Transverse colon (tissue), 4 donors: ENCODE measurements around the gene C1QB. TPM values are rescaled to one million over a fixed set of nuclear protein-coding genes. Genes with fewer than 3 reads are reported as not detected.

Experiments
- small RNA-seq, 4 donors: library from RNA; depleted of rRNA; stranded (forward); fragments of <200 nt; gene quantifications; one replicate each; pipeline ENCODE3, GENCODE V24; 2016
- total RNA-seq, 4 donors: library from RNA; depleted of rRNA; stranded (reverse); fragments of >200 nt; gene quantifications; one replicate each; pipeline ENCODE4 v1.1.0, GENCODE V29; 2016

Gene C1QB
- total RNA-seq, 4 donors from 2014 or later = 62.9 to 163 (median 118) TPM

Small RNAs within 50 kb of the gene (small RNA-seq; reads per million reads assigned to genes)
- 0 reads per million in 4 donors for gene MIR6127

Other genes starting within 250 kb of the C1QB start
- 10 to 100 TPM; 17.7 to 30.3 (median 21.1) TPM for gene ZBTB40, start 201.4 kb upstream of the C1QB start, total RNA-seq
- gene EPHA8, start 89.7 kb upstream of the C1QB start, total RNA-seq = not detected
- 100 to 1,000 TPM in 1 of 4 donors, 10 to 100 TPM in 3; 28.5 to 181 (median 63.0) TPM for gene C1QA, start 16.6 kb upstream of the C1QB start, total RNA-seq
- gene C1QC, start 9.6 kb upstream of the C1QB start, total RNA-seq = 100 to 1,000 TPM in 1 of 4 donors, 10 to 100 TPM in 3; 21.7 to 106 (median 73.9) TPM
- gene EPHB2, start 57.6 kb downstream of the C1QB start, total RNA-seq = 100 to 1,000 TPM in 1 of 4 donors, 10 to 100 TPM in 2, 1 to 10 TPM in 1; 3.0 to 152 (median 27.9) TPM